Measurements from ENCODE around the gene GPATCH4.
"Not testable (repeated sequence)": the region's sequence is repeated elsewhere in the genome, so short reads cannot be mapped to it uniquely, and the experiment has no call there.

Gene GPATCH4

DNA sequence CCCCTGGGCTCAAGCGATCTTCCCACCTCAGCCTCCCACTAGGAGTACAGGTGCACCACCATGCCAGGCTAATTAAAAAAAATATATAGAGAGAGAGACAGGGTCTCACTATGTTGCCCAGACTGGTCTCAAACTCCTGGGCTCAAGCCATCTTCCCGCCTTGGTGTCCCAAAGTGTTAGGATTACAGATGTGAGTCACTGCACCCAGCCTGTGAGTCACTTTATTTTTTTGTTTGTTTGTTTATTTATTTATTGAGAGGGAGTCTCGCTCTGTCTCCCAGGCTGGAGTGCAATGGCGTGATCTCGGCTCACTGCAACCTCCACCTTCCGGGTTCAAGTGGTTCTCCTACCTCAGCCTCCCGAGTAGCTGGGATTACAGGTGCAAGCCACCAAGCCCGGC lies 13.4 kb downstream of the GPATCH4 start:
- not testable (repeated sequence) for H3K79me2 ChIP-seq (ENCODE audit: control insufficient read depth, insufficient read depth, low read length, unreplicated experiment); H3K36me3 ChIP-seq (ENCODE audit: insufficient read depth, low read length); H2AFZ ChIP-seq (ENCODE audit: low read length, unreplicated experiment); H3K27ac ChIP-seq (ENCODE audit: low read depth, low read length); H3K4me3 ChIP-seq (ENCODE audit: low read depth, low read length); H3K27me3 ChIP-seq (ENCODE audit: insufficient read depth, low read length); H3K4me1 ChIP-seq (ENCODE audit: control insufficient read depth, insufficient read depth, low read length, unreplicated experiment)

DNA sequence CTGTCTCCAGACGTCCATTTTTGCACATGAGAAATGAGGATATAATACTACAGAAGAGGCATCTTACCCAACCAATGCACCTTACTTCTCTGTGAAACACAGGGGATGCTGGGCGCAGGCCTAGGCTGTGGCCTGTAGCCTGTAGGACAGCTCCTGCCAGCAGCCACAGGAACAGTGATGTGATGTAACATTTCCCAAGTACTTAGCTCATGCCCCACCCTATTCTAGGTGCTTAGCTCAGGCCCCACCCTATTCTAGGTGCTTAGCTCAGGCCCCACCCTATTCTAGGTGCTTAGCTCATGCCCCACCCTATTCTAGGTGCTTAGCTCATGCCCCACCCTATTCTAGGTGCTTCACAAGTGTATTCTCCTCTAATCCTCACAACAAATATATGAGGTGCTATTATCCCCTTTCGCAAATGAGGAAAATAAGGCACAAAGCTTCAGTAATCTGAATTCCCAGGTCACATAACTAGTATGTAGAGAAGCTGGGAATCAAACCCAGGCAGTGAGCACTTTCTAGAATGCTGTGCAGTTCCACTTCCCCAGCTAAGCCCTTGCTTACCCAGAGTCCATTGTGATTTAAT lies 14.3 kb downstream of the GPATCH4 start:
- H3K27ac ChIP-seq (ENCODE audit: low read depth, low read length) = no peak overlapping the region
- H3K4me1 ChIP-seq (ENCODE audit: control insufficient read depth, insufficient read depth, low read length, unreplicated experiment) = peaks cover 6% of the 10 kb centered on the region
- H3K36me3 ChIP-seq (ENCODE audit: insufficient read depth, low read length) = no peaks in the 10 kb centered on the region
- no peak overlapping the region for H3K4me3 ChIP-seq (ENCODE audit: low read depth, low read length)
- H3K27me3 ChIP-seq (ENCODE audit: insufficient read depth, low read length) = no peaks in the 10 kb centered on the region
- H3K79me2 ChIP-seq (ENCODE audit: control insufficient read depth, insufficient read depth, low read length, unreplicated experiment) = no peaks in the 10 kb centered on the region
- H2AFZ ChIP-seq (ENCODE audit: low read length, unreplicated experiment) = no peak overlapping the region

- no peaks in the 10 kb centered on the region for H3K79me2 ChIP-seq (ENCODE audit: control insufficient read depth, insufficient read depth, low read length, unreplicated experiment)
- H3K36me3 ChIP-seq (ENCODE audit: insufficient read depth, low read length) = no peaks in the 10 kb centered on the region
- no peak overlapping the region for H2AFZ ChIP-seq (ENCODE audit: low read length, unreplicated experiment)
- H3K4me1 ChIP-seq (ENCODE audit: control insufficient read depth, insufficient read depth, low read length, unreplicated experiment) = peaks cover 6% of the 10 kb centered on the region
- no peaks in the 10 kb centered on the region for H3K27me3 ChIP-seq (ENCODE audit: insufficient read depth, low read length)
- no peak overlapping the region for H3K27ac ChIP-seq (ENCODE audit: low read depth, low read length)
- no peak overlapping the region for H3K4me3 ChIP-seq (ENCODE audit: low read depth, low read length)
Observed at GRCh38 chr1:156586323-156586722, 15.0 kb downstream of the GPATCH4 start.

GRCh38 chr1:156584813-156585212 lies 16.5 kb downstream of the GPATCH4 start:
- Histone ChIP-seq H2AFZ (ENCODE audit: low read length, unreplicated experiment) (no peak overlapping the region), H3K4me3 (ENCODE audit: low read depth, low read length) (no peak overlapping the region), H3K79me2 (ENCODE audit: control insufficient read depth, insufficient read depth, low read length, unreplicated experiment) (no peaks in the 10 kb centered on the region), H3K36me3 (ENCODE audit: insufficient read depth, low read length) (no peaks in the 10 kb centered on the region), H3K27ac (ENCODE audit: low read depth, low read length) (no peak overlapping the region), H3K4me1 (ENCODE audit: control insufficient read depth, insufficient read depth, low read length, unreplicated experiment) (no peaks in the 10 kb centered on the region), H3K27me3 (ENCODE audit: insufficient read depth, low read length) (no peaks in the 10 kb centered on the region)

GRCh38 chr1:156583821-156584622 lies 17.3 kb downstream of the GPATCH4 start:
- Histone ChIP-seq H3K36me3 (ENCODE audit: insufficient read depth, low read length) (no peaks in the 10 kb centered on the region), H3K27ac (ENCODE audit: low read depth, low read length) (no peak overlapping the region), H3K27me3 (ENCODE audit: insufficient read depth, low read length) (no peaks in the 10 kb centered on the region), H3K79me2 (ENCODE audit: control insufficient read depth, insufficient read depth, low read length, unreplicated experiment) (no peaks in the 10 kb centered on the region), H3K4me1 (ENCODE audit: control insufficient read depth, insufficient read depth, low read length, unreplicated experiment) (no peaks in the 10 kb centered on the region), H3K4me3 (ENCODE audit: low read depth, low read length) (no peak overlapping the region), H2AFZ (ENCODE audit: low read length, unreplicated experiment) (no peak overlapping the region)

DNA sequence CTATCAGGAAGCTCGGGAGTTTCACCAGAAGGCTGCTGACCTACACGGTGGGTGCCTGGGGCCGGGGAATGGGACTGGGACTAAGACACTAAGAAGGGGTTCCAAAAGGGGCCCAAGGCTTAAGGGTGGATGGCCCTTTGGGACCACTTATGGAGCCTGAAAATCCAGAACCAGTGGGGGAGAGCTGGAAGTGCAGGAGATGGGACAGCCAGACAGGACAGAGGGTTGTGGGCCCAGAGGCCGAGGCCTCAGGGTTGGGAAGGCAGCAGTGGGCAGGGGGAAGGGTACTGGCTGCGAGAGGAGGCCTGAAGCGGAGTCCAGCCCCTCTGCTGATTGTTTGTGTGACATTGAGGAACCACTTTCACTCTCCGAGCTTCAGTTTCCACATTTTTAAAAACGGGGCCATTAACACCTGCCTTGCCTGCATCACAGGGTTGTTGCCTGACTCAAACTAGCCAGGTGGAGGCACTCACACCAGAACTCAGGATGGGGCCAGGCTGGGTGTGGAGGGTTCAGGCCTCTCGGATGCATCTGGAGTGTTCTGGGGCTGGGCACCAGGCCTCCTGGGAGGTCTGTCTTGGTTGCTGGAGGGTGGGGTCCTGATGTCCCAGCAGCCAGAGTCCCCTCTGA lies 18.8 kb downstream of the GPATCH4 start:
- Histone ChIP-seq H3K79me2 (ENCODE audit: control insufficient read depth, insufficient read depth, low read length, unreplicated experiment) (no peaks in the 10 kb centered on the region), H3K36me3 (ENCODE audit: insufficient read depth, low read length) (no peaks in the 10 kb centered on the region), H3K27me3 (ENCODE audit: insufficient read depth, low read length) (no peaks in the 10 kb centered on the region), H3K4me1 (ENCODE audit: control insufficient read depth, insufficient read depth, low read length, unreplicated experiment) (no peaks in the 10 kb centered on the region), H3K27ac (ENCODE audit: low read depth, low read length) (no peak overlapping the region), H2AFZ (ENCODE audit: low read length, unreplicated experiment) (no peak overlapping the region), H3K4me3 (ENCODE audit: low read depth, low read length) (no peak overlapping the region)

GRCh38 chr1:156581661-156582387 lies 19.5 kb downstream of the GPATCH4 start:
- Histone ChIP-seq H2AFZ (ENCODE audit: low read length, unreplicated experiment) (no peak overlapping the region), H3K27ac (ENCODE audit: low read depth, low read length) (no peak overlapping the region), H3K79me2 (ENCODE audit: control insufficient read depth, insufficient read depth, low read length, unreplicated experiment) (no peaks in the 10 kb centered on the region), H3K36me3 (ENCODE audit: insufficient read depth, low read length) (no peaks in the 10 kb centered on the region), H3K4me3 (ENCODE audit: low read depth, low read length) (no peak overlapping the region), H3K27me3 (ENCODE audit: insufficient read depth, low read length) (no peaks in the 10 kb centered on the region), H3K4me1 (ENCODE audit: control insufficient read depth, insufficient read depth, low read length, unreplicated experiment) (no peaks in the 10 kb centered on the region)

- H3K4me1 ChIP-seq (ENCODE audit: control insufficient read depth, insufficient read depth, low read length, unreplicated experiment) = no peaks in the 10 kb centered on the region
- H3K79me2 ChIP-seq (ENCODE audit: control insufficient read depth, insufficient read depth, low read length, unreplicated experiment) = no peaks in the 10 kb centered on the region
- H3K4me3 ChIP-seq (ENCODE audit: low read depth, low read length) = no peak within 1 kb of the TSS
- H3K27me3 ChIP-seq (ENCODE audit: insufficient read depth, low read length) = 0 out of 2 replicates have a peak, but pooled peaks cover under 1% of the 10 kb centered on the region
- H3K36me3 ChIP-seq (ENCODE audit: insufficient read depth, low read length) = no peaks in the 10 kb centered on the region
- H3K27ac ChIP-seq (ENCODE audit: low read depth, low read length) = no peak within 1 kb of the TSS
- no peak within 1 kb of the TSS for H2AFZ ChIP-seq (ENCODE audit: low read length, unreplicated experiment)
Observed at GRCh38 chr1:156579472-156579871, 21.8 kb downstream of the GPATCH4 start, which contains the start of gene TTC24. TTC24 (plus strand) TSS chr1:156579723; CDS start chr1:156581365, 1,642 bp downstream.

GRCh38 chr1:156578055-156578454 lies 23.2 kb downstream of the GPATCH4 start:
- Histone ChIP-seq H3K27me3 (ENCODE audit: insufficient read depth, low read length) (0 out of 2 replicates have a peak, but pooled peaks cover 3% of the 10 kb centered on the region), H2AFZ (ENCODE audit: low read length, unreplicated experiment) (no peak overlapping the region), H3K27ac (ENCODE audit: low read depth, low read length) (no peak overlapping the region), H3K4me1 (ENCODE audit: control insufficient read depth, insufficient read depth, low read length, unreplicated experiment) (no peaks in the 10 kb centered on the region), H3K79me2 (ENCODE audit: control insufficient read depth, insufficient read depth, low read length, unreplicated experiment) (no peaks in the 10 kb centered on the region), H3K36me3 (ENCODE audit: insufficient read depth, low read length) (no peaks in the 10 kb centered on the region), H3K4me3 (ENCODE audit: low read depth, low read length) (no peak overlapping the region)

- no peak overlapping the region for H2AFZ ChIP-seq (ENCODE audit: low read length, unreplicated experiment)
- no peaks in the 10 kb centered on the region for H3K36me3 ChIP-seq (ENCODE audit: insufficient read depth, low read length)
- no peak overlapping the region for H3K27ac ChIP-seq (ENCODE audit: low read depth, low read length)
- no peak overlapping the region for H3K4me3 ChIP-seq (ENCODE audit: low read depth, low read length)
- H3K79me2 ChIP-seq (ENCODE audit: control insufficient read depth, insufficient read depth, low read length, unreplicated experiment) = no peaks in the 10 kb centered on the region
- H3K4me1 ChIP-seq (ENCODE audit: control insufficient read depth, insufficient read depth, low read length, unreplicated experiment) = no peaks in the 10 kb centered on the region
- H3K27me3 ChIP-seq (ENCODE audit: insufficient read depth, low read length) = 0 out of 2 replicates have a peak, but pooled peaks cover 3% of the 10 kb centered on the region
Observed at GRCh38 chr1:156577550-156577949, 23.7 kb downstream of the GPATCH4 start.

Data from ACC112 (cell line).